Dedifferentiated amniotic fluid mesenchymal stem cell (primary cell): ENCODE measurements around the gene SURF1.
A peak's percentile ranks its signal among the peaks of the same experiment; 100 is the strongest.
"Not testable (repeated sequence)": the region's sequence is repeated elsewhere in the genome, so short reads cannot be mapped to it uniquely, and the experiment has no call there.

Experiments
- DNase-seq: peaks from one replicate; pipeline ENCODE4 v3.0.0-alpha.2; 2016; ENCODE audit errors: extremely low spot score

The SURF1 gene

DNA sequence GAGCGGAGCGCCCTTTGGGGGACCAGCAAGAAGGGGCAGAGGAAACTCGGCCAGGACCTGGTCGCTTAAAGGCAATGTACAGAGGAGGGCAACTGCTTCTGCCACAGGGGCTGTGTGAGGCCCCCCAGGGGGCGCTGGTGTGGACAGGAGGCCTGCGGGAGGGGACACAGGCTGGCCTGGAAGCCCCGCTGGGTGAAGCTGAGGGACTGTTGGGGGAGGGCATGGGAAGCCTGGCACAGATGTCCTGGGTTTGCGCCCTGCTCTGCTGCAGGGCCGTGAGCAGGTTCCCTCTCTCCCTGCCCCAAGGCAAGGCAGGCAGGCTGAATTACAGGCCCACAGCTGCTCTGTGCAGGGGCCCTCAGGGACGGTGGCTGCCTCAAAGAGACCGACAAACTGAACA, 13.7 kb downstream of the SURF1 start:
- no peak for DNase-seq

DNA sequence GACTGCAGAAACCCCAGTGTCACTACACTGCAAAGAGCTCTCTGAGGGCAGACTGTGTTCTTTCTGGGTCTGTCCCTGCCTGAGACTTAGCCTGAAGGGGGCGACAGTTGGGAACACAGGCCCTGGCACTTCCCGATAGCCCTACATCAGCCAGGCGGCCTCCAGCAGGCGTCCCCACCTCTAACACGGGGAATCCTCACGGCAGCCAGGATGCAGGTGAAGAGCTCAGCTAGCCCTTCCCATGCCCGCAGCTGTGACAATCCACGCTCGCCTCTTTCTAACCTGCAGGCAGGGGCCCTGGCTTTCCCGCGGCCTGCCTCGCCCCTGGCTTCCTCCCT, 14.2 kb downstream of the SURF1 start:
- no peak for DNase-seq

DNA sequence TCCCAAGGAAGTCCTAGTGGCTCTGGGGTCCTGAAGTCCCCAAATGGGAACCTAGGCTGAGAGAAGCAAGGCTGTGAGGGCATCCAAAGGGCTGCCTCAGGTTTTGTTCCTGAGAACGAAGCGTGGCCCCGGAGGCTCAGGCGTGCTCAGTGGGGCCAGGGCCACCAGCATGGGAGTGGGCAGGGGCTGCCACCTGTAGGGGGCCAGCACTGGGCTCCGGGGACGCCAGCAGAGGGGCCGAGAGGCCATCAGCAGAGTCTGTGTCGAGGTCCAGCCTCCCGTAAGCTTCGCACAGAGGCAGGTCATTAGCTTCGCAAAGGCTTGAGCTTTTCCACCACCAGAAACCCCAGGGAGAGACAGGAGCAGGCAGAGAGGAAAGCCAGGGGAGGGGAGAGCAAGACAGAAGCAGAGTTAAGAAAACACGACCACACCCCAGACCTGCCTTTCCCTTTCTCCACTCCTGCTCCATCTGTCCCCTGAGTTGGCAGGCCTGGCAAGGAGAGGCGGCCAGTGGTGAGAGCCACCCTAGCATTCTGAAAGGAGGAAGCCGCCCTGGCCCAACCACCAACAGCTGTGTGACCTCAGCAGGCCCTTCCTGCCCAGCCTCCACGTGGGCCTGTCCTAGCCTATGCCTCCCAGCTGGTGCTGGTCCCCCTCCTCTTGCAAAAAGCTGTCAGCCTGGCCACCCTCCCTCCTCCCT, 14.8 kb downstream of the SURF1 start:
- no peak for DNase-seq

DNA sequence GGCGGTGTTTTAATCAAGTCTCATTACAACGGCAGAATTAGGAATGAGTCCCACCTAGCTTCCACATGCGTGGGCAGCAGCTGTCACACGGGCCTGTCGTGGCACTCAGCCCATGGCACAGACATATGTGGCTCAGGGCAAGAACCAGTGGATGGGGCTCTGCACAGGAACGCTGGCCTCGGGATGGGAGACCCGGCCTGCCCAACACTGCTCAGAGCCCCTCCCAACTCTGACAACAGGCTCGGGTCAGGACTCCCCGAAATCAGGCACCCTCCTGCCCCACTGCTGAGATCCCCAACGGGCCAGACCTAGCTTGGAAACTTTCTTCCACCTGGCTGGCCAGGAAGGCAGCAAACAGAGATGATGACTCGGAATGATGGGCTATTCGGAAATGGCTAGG, 15.4 kb downstream of the SURF1 start:
- no peak for DNase-seq

DNA sequence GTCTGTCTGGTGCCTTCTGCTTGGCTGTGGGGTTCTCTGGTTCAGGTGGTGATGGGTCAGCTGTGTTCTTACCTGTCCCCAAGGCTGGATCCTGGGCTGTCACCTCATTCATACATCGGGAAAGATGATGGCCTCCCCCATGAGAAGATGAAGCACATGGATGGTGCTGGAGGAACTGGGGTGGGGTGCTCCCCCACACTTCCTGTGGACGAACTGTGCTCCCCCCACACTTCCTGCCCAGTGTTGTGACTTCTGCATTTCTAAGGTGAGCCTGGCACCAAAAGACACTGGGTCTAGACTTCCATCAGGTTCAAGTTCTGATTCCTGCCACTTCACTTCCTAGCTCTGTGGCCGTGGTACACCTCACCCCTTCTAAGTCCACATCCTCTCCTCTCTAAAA, 16.0 kb downstream of the SURF1 start:
- no peak for DNase-seq

DNA sequence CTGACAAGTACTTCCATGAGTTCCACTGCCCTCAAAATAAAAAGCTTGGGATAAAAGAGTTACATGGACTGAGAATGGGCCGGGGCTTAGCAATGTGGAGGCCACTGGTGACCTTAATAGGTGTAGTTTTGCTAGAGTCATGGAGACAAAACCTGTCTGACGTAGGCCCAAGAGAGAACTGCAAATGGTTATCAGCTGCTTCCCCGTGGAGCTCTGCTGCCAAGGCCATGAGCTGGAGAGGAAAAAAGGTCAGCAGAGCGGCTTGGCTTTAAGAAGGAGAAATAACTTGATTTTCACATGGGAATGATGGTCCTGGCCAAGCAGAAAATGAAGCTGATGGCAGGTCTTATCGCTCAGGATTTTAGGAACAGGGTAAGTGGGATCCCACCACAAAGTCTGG, 16.6 kb downstream of the SURF1 start:
- no peak for DNase-seq

DNA sequence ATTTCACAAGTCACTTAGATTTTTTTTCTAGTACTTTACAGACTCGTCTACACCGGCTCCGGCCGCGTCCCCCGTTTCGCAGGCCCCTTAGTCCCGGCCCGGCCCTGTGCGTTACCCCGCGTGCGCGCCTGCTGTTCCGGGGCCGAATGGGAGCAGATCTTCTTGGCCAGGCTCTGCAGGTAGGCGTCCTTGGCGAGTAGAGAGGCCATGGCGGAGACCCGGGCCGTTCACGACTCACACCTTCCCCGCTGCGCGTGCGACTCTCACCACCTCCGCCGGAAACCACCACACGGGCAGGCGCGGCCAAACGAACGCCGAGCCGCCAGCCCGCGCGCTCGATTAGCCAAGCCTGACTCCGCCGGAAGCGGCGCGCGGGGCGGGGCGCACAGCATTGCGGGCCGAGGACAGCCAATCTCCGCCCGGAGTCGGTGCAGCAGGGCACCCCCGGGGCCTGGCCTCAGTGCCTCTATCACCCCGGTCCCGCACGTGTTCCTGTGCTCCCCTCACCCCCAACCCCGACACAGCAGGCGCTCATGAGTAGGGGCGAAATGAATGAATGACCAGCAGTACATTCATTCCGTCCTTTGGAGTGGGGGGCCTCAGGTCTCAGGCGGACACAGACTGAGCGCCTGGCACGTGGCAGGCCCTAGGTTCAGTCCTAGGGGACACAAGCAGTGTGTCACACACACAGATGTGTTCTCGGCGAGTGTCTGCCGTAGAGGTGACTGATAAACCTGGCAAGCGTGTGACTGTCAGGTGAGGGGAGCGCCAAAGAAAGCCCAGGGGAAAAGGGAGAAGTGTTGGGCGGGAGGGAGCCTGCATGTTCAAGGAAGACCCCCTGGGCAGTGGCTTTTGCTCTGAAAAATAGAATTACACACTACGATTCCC, 20.1 kb downstream of the SURF1 start, which contains the start of gene SURF6:
Gene SURF6 (minus strand): TSS at position 265 of the 888 bp plus-strand sequence. CDS start 56 bp downstream, at position 209.
- peak; percentile 85 for DNase-seq

DNA sequence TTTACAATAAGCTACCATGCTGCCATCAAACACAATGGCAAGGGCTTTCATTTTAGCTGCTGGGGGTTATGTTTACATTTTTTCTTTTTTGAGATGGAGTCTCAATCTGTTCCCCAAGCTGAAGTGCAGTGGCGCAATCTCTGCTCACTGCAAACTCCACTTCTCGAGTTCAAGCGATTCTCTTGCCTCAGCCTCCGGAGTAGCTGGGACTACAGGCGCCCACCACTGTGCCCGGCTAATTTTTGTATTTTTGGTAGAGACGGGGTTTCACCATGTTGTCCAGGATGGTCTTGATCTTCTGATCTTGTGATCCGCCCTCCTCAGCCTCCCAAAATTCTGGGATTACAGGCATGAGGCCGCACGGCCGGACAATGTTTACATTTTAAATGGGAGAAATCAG, 21.4 kb downstream of the SURF1 start:
- not testable (repeated sequence) for DNase-seq

DNA sequence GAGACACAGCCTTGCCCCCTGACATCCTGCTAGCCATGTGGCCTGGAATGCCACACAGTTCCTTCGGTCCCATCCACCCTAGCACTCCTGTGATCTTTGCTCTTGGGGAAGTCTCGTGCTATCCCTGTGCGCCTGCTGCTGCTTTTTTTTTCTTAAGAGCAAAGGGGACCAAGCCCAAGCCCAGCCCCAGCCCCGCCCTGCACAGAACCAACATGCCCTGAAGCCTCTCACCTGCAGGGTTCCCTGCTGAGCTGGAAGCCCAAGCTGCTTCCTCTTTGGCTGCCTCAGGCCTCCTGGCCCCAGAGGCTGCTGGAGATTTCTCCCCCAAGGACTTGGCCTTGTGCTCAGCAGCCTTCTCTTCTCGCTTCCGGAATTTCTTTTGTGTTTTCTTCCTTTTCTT, 22.1 kb downstream of the SURF1 start:
- DNase-seq = no peak

DNA sequence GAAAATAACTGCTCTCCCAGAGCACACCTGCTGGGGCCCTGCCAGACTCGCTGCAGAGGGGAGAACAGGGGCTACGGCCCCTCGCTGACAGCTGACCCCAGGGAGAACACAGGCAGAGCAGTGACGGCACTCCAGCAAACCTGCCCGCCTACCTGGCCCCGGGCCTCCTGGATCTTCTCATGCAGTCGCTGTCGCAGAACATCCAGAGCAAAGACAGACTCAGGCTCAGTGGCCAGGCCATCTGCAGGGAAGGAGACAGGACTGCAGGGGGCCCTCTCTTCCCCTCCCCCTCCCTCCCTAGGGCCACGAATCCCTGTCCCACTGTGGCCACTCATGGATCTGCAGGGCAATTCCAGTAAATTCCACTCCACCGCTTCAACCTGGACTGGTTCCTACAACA, 22.7 kb downstream of the SURF1 start:
- DNase-seq = no peak

DNA sequence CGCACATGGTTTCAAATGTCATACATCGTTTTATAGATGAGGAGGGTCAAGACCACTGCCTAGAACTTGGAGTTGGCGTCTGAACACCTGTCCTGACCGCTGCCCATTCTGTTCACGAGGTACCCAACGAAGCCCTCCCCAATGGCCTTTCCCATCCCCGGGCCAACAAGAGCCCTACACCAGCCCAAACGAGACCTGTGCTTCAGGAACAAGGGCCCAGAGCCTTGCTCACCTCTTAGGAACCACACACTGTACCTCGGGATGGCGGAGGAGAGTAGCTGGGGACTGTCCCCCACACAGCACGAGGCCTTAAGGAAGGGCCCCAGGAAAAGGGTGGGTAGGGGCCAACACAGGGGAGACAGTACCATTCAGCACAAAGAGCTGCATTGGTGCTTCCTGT, 23.3 kb downstream of the SURF1 start:
- no peak for DNase-seq

DNA sequence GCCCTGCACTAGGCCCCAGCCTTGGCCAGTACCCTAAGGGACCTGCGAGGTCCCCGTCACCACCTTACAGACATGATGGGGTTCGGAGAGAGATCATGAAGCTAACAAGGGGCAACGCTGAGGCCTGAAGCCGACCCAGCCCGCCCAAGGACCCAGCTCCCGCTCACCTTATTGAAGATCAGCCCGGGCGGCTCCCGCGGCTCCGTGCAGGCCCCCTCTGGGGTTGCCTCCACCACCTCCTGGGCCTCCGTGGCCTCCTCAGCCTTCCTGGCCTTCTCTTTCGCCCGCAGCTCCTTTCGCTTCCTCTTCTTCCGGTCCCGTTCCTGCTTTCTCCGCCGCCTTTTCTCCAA, 23.9 kb downstream of the SURF1 start:
- DNase-seq = no peak

DNA sequence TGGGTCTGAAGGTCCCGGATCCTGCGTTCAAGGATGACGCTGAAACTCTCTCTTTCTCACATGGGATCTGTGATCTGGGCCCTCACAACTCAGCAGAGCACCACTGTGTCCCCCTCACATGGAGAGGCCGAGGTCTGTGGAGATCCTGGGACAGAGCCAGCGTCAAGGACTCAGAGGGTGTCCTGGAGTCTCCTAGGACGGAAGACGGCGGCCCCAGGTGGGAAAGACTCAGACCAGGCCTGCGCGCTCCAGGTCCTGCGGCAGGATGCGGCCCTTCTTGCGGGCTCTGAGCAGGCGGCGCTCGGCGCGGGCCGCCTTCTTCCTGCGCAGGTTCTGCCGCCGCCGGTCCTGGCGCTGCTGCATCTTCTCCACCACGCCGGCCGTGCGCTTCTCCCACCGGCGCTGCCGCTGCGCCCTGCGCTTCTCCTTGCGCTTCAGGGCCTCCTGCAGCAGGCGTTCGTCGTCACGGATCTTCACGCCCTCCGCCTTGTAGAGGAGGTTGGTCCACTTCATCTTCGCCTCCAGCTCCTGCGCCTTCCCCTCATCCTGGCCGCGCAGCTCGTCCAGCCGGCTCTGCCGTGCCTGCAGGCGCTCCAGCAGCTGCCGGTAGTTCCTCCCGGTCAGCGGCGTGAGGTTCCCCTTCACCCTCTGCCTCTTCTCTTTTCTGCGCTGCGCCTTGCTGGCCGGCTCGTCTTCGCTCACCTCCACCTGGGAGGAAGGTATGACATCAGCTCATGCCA, 24.5 kb downstream of the SURF1 start:
- no peak for DNase-seq

DNA sequence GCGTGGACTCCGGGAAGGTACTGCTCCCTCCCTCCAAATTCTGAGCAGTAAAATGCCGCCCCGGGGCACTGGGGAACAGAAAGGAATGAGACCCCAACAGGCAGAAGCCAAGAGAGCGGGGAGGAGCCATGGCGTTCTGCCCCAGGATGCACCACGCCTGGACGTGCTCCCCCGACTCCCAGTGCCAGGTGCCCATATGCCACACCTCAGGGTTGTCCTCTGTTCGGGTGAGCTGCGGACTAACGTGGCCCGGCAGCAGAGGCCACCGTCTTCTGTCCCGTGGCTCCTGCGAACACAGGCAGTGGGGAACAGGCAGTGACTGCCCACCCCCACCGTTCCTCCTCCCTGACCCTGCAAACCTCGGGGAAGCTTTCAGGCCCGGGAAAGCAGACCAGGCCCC, 25.1 kb downstream of the SURF1 start:
- DNase-seq = no peak

DNA sequence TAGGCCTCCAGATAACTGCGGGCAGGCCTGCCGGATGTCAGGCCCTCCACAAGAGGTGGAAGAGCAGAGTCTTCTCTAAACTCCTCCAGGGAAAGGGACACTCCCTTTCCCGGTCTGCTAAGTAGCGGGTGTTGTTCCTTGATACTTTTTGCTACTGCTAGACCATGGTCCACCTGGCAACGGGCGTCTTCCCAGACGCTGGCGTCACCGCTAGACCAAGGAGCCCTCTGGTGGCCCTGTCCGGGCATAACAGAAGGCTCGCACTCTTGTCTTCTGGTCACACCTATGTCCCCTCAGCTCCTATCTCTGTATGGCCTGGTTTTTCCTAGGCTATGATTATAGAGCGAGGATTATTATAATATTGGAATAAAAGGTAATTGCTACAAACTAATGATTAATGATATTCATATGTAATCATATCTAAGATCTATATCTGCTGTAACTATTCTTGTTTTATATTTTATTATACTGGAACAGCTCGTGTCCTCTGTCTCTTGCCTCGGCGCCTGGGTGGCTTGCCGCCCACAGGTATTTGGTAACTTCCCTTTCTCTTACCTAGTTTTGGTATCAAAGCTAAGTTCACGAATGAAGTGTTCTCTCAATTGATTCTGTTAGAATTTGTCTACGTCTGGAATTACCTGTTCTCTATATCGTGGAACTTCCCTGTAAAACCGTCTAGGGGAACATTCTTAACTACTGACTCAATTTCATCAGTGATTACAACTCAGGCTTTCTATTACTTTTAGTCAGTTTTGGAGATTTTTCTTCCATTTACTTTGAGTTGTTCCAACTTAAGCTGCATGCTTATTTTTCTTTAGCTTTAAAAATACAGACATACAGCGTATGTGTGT, 26.8 kb downstream of the SURF1 start:
- not testable (repeated sequence) for DNase-seq

DNA sequence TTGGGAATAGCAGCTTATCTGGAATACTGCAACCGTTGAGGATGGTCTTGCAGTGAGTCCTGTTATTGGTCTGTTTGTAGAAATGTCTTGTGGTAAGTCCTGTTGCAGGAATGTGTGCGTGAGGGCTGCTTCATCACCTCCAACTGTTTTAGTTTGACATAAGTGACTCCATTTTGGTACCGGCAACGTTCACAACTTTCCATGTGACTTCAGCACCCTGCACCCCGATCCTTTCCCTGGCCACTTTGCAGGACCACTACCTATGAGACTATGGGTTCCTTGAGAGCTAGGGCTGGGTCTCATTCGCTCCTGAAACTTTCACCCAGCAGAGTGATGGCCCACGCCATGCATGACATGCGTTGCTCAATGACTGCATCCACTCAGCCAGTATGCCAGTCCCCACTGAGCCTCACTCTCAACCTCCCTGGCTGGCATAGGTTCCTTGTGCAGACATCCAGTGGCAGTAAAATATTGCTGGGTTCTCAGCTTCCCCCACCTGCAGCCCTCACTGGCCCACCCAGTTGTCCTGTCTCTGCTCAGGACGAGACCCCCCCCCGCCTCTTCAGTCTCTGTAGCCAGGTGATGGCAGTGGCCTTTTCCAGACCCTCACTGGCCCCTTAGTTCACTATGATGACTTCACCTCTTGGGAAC, 28.3 kb downstream of the SURF1 start:
- DNase-seq = no peak

DNA sequence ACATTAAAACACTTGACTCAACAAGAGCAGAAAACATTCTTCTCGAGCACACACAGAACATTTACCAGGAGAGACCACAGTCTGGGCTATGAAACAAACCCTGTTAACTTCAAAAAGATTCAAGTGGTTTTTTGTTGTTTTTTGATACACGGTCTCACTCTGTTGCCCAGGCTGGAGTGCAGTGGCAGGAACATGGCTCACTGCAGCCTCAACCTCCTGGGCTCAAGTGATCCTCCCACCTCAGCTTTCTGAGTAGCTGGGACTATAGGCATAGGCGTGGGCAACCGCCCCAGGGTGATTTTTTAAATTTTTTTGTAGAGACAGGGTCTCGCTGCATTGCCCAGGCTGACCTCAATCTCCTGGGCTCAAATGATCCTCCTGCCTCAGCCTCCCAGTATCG, 29.3 kb downstream of the SURF1 start:
- not testable (repeated sequence) for DNase-seq

DNA sequence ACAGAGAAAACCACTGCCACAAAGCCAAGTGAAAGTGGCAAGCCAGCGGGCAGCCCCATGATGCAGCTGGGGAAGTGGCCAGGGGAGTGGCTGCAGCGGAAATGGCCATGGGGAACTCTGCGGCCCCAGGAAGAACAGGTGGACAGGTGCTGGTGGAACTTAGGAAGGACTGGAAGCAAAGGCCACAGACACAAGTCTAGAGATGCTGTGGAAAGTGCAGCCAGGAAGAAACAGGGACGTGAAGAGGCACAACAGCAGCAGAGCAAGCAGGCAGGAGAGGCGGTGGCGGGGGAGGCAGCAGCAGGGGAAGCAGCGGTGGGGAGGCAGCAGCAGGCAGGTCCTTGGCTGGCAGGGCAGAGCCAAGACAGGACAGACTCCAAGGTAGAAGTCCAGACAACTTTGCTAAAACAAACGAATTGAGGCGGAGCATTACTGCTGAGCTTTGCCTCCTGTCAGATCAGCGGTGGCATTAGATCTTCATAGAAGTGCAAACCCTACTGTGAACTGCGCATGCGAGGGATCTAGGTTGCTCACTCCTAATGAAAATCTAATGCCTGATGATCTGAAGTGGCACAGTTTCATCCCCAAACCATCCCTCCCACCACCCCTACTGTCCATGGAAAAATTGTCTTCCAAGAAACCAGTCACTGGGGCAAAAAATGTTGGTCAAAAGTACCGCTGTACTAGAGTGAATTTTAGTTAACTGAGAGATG, 32.1 kb downstream of the SURF1 start:
- DNase-seq = no peak

DNA sequence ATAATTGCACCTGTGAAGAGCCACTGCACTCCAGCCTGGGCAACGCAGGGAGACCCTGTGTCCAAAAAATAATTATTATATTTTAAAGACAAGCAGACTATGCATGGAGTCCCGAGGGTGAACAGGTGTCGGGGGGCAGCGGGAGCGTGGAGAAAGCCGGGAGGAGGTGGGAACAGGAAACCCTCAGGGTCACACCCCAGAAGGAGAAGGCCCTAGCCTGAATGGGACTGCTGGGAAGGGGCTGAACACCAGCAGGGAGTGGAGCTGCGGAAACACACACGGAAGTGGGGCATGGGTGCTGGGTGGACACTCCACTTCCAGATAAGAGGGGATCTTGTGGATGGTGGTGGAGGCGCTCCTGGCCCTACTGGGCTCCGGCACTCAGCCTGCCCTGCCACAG, 33.1 kb downstream of the SURF1 start:
- DNase-seq = no peak

DNA sequence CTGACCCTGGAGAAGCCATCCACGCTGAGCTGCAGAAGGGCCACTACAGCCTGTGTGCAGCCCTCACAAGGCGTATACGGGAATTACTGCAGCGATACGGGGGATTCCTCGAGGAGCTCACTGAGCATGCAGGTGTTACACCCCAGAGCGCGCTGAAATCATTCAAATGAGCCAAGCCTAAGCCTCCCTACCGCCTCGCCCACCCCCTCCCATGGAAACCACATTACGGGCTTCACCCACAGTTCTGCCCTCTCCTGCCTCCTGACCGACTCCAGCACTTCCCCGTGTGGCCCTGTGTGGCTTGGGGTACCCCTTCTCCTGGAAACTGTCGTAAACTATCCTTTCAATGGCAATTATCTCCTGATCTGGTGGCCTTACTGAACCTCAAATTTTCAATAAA, 33.6 kb downstream of the SURF1 start:
- DNase-seq = no peak
